Lung (tissue), 12 donors: Measurements from ENCODE around the gene COBL. TPM values are rescaled to one million over a fixed set of nuclear protein-coding genes. Genes with fewer than 3 reads are reported as not detected.

Experiments
- ATAC-seq: fragments of 200-7000 bp; cut with Tn5 transposase; one replicate; pipeline ENCODE4 v1.9.1; 2020; ENCODE audit warnings: moderate number of reproducible peaks; ENCODE audit not compliant: insufficient read depth, low FRiP score
- DNase-seq, 3 donors: peaks; one replicate each; pipeline ENCODE4 v3.0.0-alpha.2; 2013 to 2017
- H3K27ac ChIP-seq, 2 donors: one replicate each; pipeline ENCODE4 v1.5.1; 2013; ENCODE audit warnings: mild to moderate bottlenecking in 2 of 2, moderate library complexity in 2 of 2, control low read depth in 1 of 2, inconsistent platforms in 1 of 2, low read depth in 1 of 2, low read length in 1 of 2
- H3K27me3 ChIP-seq, 3 donors: one replicate each; pipeline ENCODE4 v1.5.1; 2013; ENCODE audit warnings: low read length in 2 of 3; ENCODE audit not compliant: control insufficient read depth in 3 of 3, insufficient read depth in 3 of 3
- H3K36me3 ChIP-seq, 4 donors: one replicate each; pipeline ENCODE4 v1.5.1; 2013; ENCODE audit warnings: low read length in 4 of 4, mild to moderate bottlenecking in 1 of 4, moderate library complexity in 1 of 4; ENCODE audit not compliant: control insufficient read depth in 4 of 4, insufficient read depth in 4 of 4
- H3K4me1 ChIP-seq, 5 donors: one replicate each; pipeline ENCODE4 v1.5.1; 2013; ENCODE audit warnings: low read length in 5 of 5, mild to moderate bottlenecking in 2 of 5, moderate library complexity in 1 of 5; ENCODE audit not compliant: control insufficient read depth in 5 of 5, insufficient read depth in 5 of 5
- H3K4me3 ChIP-seq: one replicate; pipeline ENCODE4 v1.5.1; 2013; ENCODE audit warnings: mild to moderate bottlenecking, control low read depth, moderate library complexity
- H3K9ac ChIP-seq, 2 donors: one replicate each; pipeline ENCODE4 v1.5.1; 2013; ENCODE audit warnings: low read length in 2 of 2, control low read depth in 1 of 2; ENCODE audit not compliant: insufficient read depth in 1 of 2
- H3K9me3 ChIP-seq, 4 donors: one replicate each; pipeline ENCODE4 v1.5.1; 2013; ENCODE audit warnings: low read length in 3 of 4, mild to moderate bottlenecking in 1 of 4, moderate library complexity in 1 of 4; ENCODE audit not compliant: control insufficient read depth in 4 of 4, insufficient read depth in 3 of 4
- CTCF ChIP-seq: IDR thresholded peaks from 2 replicates; pipeline ENCODE4 v1.5.1; 2012; ENCODE audit warnings: mild to moderate bottlenecking; ENCODE audit errors: control extremely low read depth, extremely low read depth
- WGBS, 2 donors: extraction: QIAGEN DNeasy Blood & Tissue Kit; methylation state at CpG; one replicate each; pipeline ENCODE4 v1.1.7; 2013; 5-methylcytosine and 5-hydroxymethylcytosine counted together
- polyA plus RNA-seq, 2 donors: library from polyadenylated mRNA; stranded (reverse); fragments of 200-250 nt; gene quantifications; one replicate each; pipeline ENCODE4 v1.2.1, GENCODE V29; 2013
- total RNA-seq, 2 donors: library from RNA; depleted of rRNA in 1 of 2; stranded (reverse); fragments of >200 nt in 1 of 2; gene quantifications; one replicate each; pipeline ENCODE4 v1.2.1, GENCODE V29; 2014 to 2021
- donor health status: control.
- donor health status: control.
- donor health status: Bipolar disorder and iron deficiency.
- donor health status: healthy.
- donor health status: DM: yes; HTN: yes; CAD: no.

COBL gene
- total and polyA plus RNA-seq, 4 donors = 6.3 to 38.1 (median 15.0) TPM

DNA sequence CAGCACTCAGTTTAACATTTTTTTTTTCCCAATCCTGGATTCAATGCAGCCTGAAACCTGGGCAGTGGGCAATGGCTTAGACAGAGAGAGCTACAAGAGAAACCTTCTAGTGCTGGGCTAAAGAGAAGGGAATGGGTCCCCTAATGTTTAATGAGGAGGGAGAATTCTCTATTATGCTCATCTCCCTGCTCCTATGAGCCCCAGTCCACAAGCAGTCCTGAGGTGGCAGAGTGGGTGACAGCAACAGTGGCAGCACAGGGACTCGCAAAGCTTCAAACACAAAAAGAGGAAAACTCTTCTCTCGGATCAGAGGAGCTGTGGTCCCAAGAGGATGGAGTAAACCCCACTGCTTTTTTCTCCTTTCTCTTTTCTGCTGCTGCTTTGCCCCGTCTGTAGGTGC is 36.5 kb downstream of the COBL start:
- 72 to 84% methylated on average over 3 of the region's 3 CpGs for WGBS, 2 donors
- TF ChIP-seq CTCF = no peak
- H3K9ac ChIP-seq = no peak overlapping the region

GRCh38 chr7:51279391-51280023 is 37.1 kb downstream of the COBL start:
- peaks cover 0 to 2% (median 0%) of the 10 kb centered on the region in 4 donors for H3K9me3 ChIP-seq
- H3K9ac ChIP-seq = no peak overlapping the region
- TF ChIP-seq CTCF = no peak
- WGBS, 2 donors = 86% methylated on average over 6 of the region's 6 CpGs
- DNase-seq (no peak), ATAC-seq (no peak)
- no peak overlapping the region for H3K4me3 ChIP-seq
- H3K4me1 ChIP-seq = peaks cover 0 to 13% (median 4%) of the 10 kb centered on the region in 5 donors
- H3K36me3 ChIP-seq = no peaks in the 10 kb centered on the region
- H3K27me3 ChIP-seq = no peaks in the 10 kb centered on the region
- no peak overlapping the region for H3K27ac ChIP-seq

More for the DNA sequence above, 36.5 kb downstream of the COBL start:
- DNase-seq (no peak), ATAC-seq (no peak)
- H3K4me3 ChIP-seq = no peak overlapping the region
- H3K36me3 ChIP-seq = no peaks in the 10 kb centered on the region
- H3K27ac ChIP-seq = no peak overlapping the region
- H3K27me3 ChIP-seq = no peaks in the 10 kb centered on the region
- H3K4me1 ChIP-seq = peaks cover 0 to 13% (median 4%) of the 10 kb centered on the region in 5 donors
- H3K9me3 ChIP-seq = no peaks in the 10 kb centered on the region

DNA sequence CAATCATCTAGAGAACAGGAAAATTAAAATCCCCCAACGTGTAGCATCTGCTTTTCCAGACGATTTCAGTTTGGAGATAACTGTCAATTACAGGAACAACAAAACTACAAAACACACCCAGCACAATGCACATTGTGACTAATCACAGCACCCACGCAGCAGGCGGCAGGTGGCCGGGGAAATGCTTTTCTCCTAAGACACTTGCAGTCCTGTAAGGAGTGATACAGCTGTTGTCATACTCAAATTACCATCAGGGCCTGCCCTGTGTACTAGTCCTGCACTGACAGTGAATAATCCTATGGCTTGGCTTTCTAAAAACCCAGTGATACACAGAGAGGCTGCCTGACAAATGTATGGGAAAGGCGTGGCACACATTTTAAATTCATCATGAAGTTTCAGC is 37.8 kb downstream of the COBL start:
- no peak for DNase-seq
- Histone ChIP-seq H3K4me3 (no peak overlapping the region), H3K36me3 (no peaks in the 10 kb centered on the region), H3K9me3 (peaks cover 0 to 2% (median 0%) of the 10 kb centered on the region in 4 donors), H3K27ac (no peak overlapping the region), H3K9ac (no peak overlapping the region), H3K4me1 (peaks cover 0 to 13% (median 4%) of the 10 kb centered on the region in 5 donors), H3K27me3 (no peaks in the 10 kb centered on the region)
- 80 to 86% methylated on average over 6 of the region's 6 CpGs for WGBS, 2 donors
- no peak for TF ChIP-seq CTCF
- no peak for ATAC-seq

- Histone ChIP-seq H3K4me1 (peaks cover 0 to 13% (median 4%) of the 10 kb centered on the region in 5 donors), H3K9ac (no peak overlapping the region), H3K27me3 (no peaks in the 10 kb centered on the region), H3K4me3 (no peak overlapping the region), H3K9me3 (peaks cover 0 to 2% (median 0%) of the 10 kb centered on the region in 4 donors), H3K27ac (no peak overlapping the region), H3K36me3 (no peaks in the 10 kb centered on the region)
- DNase-seq (no peak), ATAC-seq (no peak)
- no peak for TF ChIP-seq CTCF
- WGBS, 2 donors = 90 to 93% methylated on average over 5 of the region's 5 CpGs
Measured at GRCh38 chr7:51276967-51277366, 39.6 kb downstream of the COBL start.
